HG02623 (cell line): ENCODE results near the gene OTOA.
A peak's percentile ranks its signal among the peaks of the same experiment; 100 is the strongest.
"Not testable (repeated sequence)": the region's sequence is repeated elsewhere in the genome, so short reads cannot be mapped to it uniquely, and the experiment has no call there.

ENCODE experiments used
- ATAC-seq: cut with Tn5 transposase; IDR thresholded peaks from one replicate; pipeline ENCODE4 v1.9.1; 2021; ENCODE audit warnings: moderate library complexity; ENCODE audit not compliant: unreplicated experiment

The OTOA gene

DNA sequence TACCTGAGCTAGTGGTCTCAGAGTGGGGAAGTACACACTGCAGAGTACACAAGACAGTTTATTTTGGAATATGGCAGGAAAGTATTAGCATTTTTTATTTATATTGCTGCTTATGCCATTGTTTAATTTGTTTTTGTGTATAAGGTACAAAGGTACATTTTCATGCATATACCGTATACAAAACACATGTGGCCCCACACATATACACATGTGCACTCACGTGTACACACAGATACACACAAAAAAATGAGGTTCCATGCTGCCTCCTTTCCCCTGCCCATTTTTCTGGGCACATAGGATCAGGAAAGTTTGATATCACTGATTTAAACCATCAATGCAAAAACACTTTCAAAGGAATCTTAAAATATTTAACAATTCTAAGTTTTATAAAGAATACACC lies 24.3 kb upstream of the OTOA start:
- no peak for ATAC-seq

DNA sequence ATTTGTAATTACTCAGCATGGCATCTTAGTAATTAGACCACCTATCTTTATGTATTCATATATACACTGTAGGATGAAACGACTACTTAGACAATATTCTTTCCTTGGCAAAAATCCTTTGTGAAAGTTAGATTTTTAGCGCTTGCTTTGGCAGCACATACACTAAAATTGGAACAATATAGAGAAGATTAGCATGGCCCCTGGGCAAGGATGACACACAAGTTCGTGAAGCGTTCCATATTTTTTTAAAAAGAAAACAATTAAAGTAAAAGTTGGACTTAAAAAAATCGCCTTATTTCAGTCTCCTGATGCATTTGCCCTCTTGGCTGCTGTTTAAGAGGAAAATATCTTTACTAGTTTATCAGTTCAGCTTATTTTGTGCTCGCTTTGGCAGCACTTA lies 21.9 kb upstream of the OTOA start:
- ATAC-seq, result no peak

DNA sequence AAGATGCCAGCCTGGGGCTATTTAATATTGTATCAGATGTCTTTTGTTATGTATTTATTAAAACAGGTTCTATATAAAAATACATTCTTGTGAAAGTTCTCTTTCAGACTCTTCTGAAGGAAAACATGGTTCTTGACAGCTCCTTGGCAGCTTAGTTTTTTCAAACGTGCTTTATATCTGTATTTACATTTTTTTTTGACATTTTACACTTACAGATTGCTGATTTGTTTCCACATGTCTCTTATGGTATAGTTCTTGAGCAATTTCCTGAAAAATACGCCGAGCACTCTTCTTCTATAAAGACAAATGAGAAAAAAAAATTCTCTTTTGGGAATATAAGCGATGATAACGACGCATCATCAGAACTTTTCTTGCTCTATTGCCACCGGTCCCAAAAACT lies 20.9 kb upstream of the OTOA start:
- ATAC-seq, result no peak

DNA sequence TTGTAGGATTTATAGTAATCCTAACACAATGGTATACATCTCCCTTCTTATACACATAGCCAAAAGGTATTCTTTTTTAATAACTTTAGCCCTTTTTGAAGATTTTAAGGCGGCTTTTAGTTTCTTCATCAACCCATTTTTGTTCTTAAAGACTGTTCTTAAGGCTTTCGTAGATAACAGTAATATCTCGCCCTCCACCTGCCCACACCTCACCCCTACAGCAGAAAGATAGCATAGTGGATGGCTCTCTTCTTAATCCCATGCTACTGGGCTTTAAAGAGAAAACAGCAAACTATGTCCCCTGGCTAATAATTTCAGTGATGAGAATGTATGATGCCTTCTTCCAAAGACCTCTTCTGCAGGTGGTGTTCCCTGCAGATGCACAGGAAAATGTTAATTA lies 20.0 kb upstream of the OTOA start:
- no peak for ATAC-seq

DNA sequence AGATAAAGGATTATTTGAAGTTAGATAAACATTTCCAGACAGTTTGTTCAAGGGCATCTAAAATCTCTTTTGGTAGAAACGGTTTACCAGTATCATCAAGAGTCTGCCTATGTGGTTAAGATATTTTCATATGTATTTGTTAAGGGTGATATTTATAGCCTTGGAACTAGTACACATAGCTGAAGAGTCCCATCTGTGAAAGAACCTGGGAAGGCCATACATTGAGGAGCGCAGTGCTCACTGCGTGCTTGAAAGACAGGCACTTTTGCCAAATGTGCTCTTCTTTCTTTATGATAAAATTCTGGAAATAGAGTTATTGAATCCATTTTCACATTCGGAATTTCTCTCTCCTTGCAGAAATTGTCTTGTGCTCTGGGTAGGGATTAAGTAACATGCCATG lies 19.1 kb upstream of the OTOA start:
- no peak for ATAC-seq

DNA sequence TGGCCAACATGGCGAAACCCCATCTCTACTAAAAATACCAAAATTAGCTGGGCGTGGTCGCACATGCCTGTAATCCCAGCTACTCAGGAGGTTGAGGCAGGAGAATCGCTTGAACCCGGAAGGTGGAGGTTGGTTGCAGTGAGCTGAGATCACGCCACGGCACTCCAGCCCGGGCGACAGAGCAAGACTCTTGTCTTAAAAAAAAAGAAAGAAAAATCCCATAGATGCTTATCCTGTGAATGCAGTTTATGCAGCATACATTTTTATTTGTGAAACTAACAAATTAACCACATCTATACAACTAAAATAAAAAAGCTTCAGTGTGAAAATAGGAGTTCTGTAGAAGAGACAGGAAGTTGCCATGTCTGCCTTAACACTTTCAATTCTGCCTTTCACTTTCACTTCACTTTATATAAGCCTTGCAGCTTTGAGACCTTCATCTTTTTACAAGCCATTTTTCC lies 18.5 kb upstream of the OTOA start:
- no peak for ATAC-seq

DNA sequence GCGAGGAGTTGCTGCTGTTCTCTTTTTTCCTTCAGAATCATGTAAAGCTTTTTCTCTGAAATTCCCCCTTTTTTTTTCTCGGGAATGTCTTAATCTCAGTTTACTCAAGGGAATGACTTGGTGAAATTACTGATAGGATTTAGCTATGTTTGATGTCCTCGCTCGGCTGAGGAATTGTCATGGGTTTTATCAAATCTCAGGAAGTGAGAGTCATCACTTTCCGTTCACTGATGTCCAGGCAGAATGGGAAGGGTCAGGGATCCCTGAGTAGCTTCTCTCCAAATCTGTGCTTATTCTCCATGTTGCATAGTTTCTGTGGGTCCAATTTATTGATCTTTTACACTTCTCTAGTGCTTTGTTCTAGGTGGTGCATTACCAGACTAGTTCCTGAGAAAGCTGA lies 17.7 kb upstream of the OTOA start:
- no peak for ATAC-seq

DNA sequence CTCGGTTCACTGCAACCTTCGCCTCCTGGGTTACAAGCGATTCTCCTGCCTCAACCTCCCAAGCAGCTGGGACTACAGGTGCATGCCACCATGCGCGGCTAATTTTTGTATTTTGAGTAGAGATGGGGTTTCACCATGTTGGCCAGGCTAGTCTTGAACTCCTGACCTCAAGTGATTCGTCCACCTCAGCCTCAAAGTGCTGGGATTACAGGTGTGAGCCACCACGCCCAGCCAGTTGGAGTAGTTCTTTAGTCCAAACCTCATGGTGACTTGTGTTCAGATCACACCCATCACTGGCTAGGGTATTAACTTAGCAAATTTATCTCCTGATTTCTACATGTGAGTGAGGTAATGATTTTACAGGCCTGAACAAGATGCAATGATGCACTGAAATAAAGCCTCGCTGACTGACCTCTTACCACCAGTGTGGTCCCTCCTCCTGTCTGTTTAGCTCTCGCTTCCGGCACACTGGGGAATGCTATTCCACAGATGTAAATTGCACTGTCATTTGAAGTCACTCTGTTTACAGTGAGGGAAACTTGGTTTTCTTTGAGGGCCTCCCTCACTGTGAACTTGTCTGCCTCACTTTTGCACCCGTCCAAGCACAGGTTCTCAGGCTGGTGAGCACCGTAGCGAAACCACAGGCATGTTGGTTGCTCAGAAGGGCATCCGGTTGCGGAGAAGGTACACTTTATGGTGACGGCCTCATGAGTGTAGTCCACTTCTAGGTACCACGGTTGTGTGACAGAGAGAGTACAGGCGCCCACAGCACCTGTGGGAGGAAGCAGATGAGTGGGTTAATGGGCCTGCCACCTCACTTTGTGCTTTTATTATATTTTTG lies 16.8 kb upstream of the OTOA start:
- ATAC-seq, result peak; percentile 89

DNA sequence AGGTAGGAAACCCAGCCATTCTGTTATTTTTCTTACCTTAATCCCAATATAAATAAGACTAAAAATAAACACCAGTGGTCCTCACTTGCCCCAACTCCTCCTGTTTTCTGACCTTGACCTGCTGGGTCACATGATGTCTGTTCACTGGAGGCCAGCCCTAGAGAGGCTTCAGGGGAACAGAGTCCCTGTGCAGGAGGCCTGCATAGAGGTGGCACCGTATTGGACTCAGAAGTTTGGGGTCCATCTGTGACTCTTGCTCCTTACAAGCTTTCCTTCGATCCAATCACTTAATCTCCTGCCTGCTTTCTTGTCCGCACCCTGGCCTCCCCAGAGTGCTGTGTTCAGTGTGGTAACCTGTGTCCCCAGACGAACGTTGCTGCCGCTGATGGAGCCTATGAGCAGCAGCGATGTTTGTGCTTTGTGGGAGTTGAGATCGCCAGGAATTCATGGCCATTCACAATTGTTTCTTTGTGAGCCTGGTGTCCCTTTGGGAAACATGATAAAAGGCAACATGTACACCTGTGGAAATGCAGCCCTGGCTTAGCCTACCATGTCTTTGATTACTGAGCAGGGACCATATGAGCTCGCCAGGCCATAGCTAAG lies 16.1 kb upstream of the OTOA start:
- no peak for ATAC-seq

DNA sequence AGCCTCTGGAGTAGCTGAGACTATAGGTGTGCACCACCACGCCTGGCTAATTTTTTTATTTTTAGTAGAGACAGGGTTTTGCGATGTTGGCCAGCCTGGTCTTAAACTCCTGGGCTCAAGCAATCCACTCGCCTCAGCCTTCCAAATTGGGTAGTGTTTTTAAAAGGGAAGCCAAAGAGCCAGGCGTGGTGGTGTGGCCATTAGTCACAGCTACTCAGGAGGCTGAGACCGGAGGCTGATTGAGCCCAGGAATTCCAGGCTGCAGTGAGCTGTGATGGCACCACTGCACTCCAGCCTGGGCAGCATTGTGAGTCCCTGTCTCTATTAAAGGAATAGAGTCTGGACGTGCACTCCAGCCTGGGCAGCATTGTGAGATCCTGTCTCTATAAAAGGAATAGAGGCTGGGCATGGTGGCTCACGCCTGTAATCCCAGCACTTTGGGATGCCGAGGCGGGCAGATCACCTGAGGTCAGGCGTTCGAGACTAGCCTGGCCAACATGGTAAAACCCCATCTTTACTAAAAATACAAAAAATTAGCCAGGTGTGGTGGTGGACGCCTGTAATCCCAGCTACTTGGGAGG lies 13.9 kb upstream of the OTOA start:
- ATAC-seq, result not testable (repeated sequence)

DNA sequence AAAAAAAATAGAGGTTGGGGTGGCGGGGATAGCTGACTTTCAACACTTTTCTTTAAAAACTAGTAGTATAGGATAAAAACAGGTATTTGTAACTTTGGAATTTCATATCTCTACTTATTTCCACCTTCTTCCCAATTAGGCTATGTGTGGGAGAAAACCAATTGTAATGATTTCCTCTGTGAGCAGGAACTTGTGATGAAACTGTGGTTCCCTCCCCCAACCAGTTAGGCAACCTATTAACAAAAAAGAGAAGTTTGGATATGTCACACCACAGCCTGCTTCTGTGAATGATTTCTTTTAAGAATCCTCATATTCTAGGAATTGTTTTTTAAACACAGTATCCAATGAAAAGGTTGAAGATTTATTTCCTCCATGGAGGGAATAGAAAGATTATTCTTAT lies 13.2 kb upstream of the OTOA start:
- ATAC-seq, result no peak

DNA sequence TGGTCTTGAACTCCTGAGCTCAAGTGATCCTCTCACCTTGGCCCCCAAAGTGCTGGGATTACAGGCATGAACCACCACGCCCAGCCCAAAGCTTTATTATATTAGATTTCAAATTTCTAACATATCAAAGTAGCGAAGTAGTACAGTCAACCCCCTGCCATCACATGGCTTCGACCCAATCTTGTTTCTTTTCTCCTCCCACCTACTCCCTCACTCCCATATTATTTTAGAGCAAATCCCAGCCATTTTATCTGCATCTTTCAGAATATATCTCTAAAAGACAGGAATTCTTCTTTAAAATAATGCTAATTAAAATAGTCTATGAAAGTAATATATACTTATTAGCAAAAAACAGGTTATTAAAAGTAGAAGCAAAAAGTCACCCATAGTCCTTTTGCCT lies 12.3 kb upstream of the OTOA start:
- no peak for ATAC-seq

DNA sequence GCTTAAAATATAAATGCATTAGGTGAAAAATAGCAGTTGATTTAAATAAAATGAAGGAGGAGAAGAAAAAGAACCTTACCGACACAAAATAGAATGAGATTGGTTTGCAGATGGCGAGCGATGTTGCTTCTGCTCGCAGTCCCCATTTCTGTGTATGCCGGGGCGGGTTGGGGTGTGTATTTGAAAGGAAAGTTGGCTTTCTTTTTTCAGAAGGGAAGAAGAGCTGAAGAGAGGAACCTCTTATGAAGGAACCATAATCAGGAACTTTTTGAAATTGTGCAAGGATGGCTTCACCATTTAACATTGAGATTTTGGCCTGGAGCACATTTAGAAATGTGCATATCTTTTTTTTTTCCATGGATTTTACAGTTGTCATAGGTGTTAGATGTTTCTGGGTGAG lies 11.3 kb upstream of the OTOA start, which contains the start of gene IGSF6:
Gene IGSF6, minus strand, starts transcription at position 156 of the 400 bp plus-strand sequence. Its CDS starts 10 bp downstream, at position 146.
- no peak for ATAC-seq

DNA sequence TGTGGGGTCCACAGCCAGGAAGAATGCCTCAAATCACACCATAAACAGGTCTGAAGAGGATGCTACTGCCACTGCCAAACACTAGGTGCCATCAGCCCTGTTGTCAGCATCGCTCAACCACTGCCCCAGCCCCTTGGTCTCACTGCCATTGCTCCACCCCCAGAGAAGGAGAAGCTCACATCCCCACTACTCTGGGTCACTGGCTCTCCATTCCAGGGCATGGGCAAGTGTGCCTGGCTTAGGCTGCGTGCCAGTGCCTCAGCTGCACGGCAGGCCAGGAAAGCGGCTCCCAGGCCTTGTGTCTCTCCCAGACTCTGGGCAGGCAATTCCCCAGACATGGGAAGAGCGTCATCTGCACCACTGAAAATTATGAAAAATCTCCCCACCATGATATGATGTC lies 10.2 kb upstream of the OTOA start:
- ATAC-seq, result no peak

DNA sequence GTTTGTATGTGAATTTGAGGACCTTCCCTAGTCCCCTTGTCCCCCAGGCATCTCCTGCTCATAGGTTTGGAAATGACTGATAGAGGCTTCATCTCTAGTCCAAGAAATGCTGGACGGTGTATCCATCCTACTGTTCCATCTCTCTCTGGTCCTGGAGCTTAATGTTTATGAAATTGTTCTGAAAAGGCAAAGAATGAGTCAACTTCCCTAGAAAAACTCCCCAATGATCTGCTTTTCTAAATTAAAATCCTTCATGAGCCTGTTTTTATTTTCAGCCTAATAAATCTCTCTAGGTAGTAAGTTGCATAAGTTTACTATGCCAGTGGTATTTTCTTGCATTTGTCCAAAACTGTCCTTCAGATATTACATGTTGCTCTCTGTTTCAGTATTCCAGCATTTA lies 9.3 kb upstream of the OTOA start:
- no peak for ATAC-seq

DNA sequence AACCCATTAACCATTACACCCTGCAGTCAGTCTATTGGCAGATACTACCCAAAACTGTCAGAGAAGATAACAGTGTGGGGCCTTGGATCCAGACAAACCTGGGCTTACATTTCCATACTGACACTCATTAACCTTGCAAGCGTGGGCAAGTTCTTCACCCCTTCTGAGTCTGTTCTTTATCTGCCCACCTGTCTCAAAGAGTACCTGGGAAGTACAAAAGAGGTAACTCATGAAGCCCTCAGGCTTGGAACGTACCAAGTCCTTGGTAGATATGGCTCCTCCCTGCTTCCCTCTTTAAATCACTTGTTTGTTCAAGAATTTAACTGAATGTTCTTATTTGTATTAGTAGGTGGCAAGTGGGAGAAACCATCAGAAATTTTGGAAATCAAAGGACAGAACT lies 8.9 kb upstream of the OTOA start:
- no peak for ATAC-seq

DNA sequence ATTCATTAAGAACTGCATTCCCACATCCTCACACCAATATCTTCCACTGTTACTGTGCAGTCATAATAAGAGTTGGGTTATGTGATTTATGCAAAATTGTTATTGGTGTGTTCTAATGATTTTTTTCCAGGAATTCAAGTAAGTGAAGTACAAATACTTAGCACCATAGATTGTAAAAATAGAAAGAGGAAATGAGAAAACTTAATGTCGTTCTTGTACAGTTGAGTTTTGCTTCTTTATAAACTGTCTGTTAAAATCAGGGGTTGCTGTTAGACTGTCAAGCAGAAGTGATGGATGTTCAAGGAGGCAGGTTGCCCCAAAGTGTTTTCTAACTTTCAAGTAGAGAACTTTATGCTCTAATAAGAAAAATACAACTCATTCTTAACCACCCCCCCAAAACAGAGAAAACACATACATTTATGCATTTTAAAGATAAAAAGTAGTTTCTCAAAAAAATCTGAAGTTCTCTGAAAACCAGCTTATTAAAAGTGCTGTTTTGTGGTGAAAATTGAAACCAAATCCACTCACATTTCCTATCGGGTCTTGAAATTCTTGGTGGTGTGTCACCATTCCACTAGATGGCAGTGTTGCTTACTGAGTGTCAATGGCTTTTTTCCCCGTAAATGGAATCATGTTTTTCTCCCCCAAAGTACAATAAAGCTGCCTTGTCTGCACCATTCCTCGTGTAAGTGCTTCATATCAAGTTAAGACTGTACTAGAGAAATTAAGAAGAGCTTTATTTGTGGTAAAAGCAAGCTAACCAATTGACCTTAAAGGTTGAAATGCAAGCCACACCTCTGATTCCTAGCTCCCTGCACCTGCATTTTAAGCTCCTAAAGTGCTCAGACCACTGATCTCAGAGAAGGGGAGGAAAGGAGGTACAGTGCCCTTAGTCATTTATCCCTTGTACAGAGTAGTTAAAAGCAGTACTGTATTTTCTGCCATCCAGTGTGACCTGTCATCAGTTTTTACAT lies 6.7 kb upstream of the OTOA start:
- no peak for ATAC-seq

DNA sequence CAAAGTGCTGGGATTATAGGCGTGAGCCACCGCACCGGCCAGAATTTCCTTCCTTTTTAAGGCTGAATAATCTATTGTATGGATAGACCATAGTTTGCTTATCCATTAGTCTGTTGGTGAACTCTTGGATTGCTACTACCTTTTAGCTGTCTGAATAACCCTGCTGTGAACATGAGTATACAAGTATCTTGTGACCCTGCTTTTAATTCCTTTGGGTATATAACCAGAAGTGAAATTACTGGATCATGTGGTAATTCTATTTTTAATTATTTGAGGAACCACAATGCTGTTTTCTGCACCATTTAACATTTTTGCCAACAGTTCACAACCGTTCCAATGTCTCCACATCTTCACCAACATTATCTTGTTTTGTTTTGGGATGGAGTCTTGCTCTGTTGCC lies 4.6 kb upstream of the OTOA start:
- no peak for ATAC-seq

DNA sequence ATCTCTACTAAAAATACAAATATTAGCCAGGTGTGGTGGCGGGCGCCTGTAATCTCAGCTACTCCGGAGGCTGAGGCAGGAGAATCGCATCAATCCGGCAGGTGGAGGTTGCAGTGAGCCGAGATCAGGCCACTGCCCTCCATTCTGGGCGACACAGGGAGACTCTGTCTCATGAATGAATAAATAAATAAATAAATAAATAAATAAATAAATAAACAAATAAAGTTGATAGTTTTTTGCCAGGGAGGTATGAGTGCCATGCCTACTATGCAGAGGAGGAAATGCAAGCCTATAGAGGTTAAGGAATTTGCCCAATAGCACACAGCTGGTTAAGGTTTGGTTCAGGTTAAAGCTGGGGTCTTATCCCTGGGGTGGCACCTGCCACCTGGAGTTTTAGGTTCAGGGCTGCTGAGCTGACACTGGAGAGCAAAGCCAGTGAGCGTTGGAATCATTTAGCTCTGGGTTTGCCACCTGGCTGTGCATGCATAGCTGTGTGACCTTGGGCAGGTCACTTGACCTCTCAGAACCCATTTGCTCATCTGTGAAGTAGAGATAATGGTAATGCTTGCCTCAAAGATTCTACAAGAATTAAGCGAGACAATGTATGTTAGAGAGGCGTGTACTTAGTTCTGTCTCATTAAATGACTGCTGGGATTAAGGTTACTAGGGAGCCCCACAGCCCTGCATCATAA lies 1.2 kb downstream of the OTOA start:
- no peak for ATAC-seq

DNA sequence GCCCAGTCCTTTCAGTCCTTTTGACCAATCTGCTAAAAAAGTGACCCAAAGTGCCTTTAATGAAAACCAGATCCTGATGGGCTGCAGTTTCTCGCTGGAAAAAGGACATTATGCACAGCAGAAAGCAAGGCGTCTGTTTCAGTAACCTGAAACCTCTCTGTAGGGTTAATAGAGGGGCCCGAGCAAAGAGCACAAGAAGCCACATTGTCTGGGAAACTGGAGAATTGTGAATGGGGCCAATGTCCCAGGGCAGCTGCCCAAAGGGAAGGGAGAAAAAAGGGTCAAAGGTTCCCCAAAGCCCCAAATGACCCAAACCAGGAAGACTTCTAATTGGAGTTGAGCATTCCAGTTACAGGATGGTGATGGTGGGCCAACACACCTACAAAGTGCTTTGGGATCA lies 3.0 kb downstream of the OTOA start:
- no peak for ATAC-seq
